Tibial artery (tissue), 4 donors: ENCODE results near the gene NSRP1.
"Not testable (repeated sequence)": the region's sequence is repeated elsewhere in the genome, so short reads cannot be mapped to it uniquely, and the experiment has no call there.

Experiments
- DNase-seq, 2 donors: peaks; one replicate each; pipeline ENCODE4 v3.0.0-alpha.2; 2019
- H3K27ac ChIP-seq, 2 donors: fragments of 200-600 bp; sonication (generic) in 1 of 2; 1 replicate in 1 of 2; 2 replicates in 1 of 2; pipeline ENCODE4 v1.5.1; 2018 to 2019; ENCODE audit warnings: mild to moderate bottlenecking in 1 of 2
- H3K27me3 ChIP-seq, 2 donors: fragments of 200-600 bp; sonication (generic) in 1 of 2; one replicate each; pipeline versions ENCODE4 v1.5.1 to v1.6.0; 2016 to 2019
- H3K36me3 ChIP-seq, 3 donors: fragments of 200-600 bp; sonication (generic) in 2 of 3; one replicate each; pipeline ENCODE4 v1.5.1; 2016 to 2019; ENCODE audit warnings: mild to moderate bottlenecking in 2 of 3
- H3K4me1 ChIP-seq, 4 donors: fragments of 200-600 bp; sonication (generic) in 2 of 4; 1 replicate in 3 of 4; 2 replicates in 1 of 4; pipeline ENCODE4 v1.5.1; 2016 to 2019
- H3K4me3 ChIP-seq, 2 donors: fragments of 200-600 bp; sonication (generic) in 1 of 2; 1 replicate in 1 of 2; 2 replicates in 1 of 2; pipeline ENCODE4 v1.5.1; 2018 to 2019; ENCODE audit warnings: mild to moderate bottlenecking in 2 of 2
- H3K9me3 ChIP-seq, 3 donors: fragments of 200-600 bp; sonication (generic) in 1 of 3; one replicate each; pipeline ENCODE4 v1.5.1; 2016 to 2019
- intact Hi-C: fragments of 100-400 bp; cut with DNase I; formaldehyde crosslinking; loops from one replicate; pipeline ENCODE4 v1.15.0; 2023; ENCODE audit warnings: low total_unique reads
- TF ChIP-seq, protein P1 (sequence below), 2 experiments: fragments of 200-600 bp in 1 of 2; fragments of 450-650 bp in 1 of 2; IDR thresholded peaks; one replicate each; pipeline ENCODE4 v1.5.1; 2017 to 2019; ENCODE audit warnings: antibody characterized with exemption in 2 of 2, mild to moderate bottlenecking in 1 of 2, moderate library complexity in 1 of 2

Gene NSRP1

DNA sequence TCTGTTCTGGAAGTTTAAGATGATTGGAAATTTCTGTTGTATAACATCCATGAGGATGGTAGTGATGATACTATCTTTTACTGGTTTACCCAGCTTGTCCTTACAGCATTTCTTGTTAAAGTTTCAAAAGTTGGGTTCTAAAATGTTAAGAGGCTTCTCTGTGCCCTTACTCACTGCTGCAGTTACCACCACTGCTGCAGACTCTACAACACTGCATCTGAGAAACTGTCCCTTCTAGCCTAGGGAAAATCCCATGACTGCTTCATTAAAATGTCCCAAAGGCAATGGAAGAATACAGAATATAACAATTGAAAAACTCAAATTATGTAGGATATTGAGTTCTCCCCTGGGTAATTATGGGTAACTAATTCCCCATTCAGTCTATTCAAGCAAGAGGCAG, 3.8 kb upstream of the NSRP1 start:
- peaks cover 0 to 4% (median under 1%) of the 10 kb centered on the region in 4 donors for H3K4me1 ChIP-seq
- no peaks in the 10 kb centered on the region for H3K36me3 ChIP-seq
- intact Hi-C loops = no loop called here
- TF ChIP-seq, protein P1, sequence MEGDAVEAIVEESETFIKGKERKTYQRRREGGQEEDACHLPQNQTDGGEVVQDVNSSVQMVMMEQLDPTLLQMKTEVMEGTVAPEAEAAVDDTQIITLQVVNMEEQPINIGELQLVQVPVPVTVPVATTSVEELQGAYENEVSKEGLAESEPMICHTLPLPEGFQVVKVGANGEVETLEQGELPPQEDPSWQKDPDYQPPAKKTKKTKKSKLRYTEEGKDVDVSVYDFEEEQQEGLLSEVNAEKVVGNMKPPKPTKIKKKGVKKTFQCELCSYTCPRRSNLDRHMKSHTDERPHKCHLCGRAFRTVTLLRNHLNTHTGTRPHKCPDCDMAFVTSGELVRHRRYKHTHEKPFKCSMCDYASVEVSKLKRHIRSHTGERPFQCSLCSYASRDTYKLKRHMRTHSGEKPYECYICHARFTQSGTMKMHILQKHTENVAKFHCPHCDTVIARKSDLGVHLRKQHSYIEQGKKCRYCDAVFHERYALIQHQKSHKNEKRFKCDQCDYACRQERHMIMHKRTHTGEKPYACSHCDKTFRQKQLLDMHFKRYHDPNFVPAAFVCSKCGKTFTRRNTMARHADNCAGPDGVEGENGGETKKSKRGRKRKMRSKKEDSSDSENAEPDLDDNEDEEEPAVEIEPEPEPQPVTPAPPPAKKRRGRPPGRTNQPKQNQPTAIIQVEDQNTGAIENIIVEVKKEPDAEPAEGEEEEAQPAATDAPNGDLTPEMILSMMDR (IDR thresholded peaks at IDR 0.05) = no peak
- H3K27ac ChIP-seq = no peak overlapping the region
- H3K27me3 ChIP-seq = peaks cover 0 to 3% of the 10 kb centered on the region in 2 donors
- no peak for DNase-seq
- H3K4me3 ChIP-seq = no peak overlapping the region
- H3K9me3 ChIP-seq = no peaks in the 10 kb centered on the region

DNA sequence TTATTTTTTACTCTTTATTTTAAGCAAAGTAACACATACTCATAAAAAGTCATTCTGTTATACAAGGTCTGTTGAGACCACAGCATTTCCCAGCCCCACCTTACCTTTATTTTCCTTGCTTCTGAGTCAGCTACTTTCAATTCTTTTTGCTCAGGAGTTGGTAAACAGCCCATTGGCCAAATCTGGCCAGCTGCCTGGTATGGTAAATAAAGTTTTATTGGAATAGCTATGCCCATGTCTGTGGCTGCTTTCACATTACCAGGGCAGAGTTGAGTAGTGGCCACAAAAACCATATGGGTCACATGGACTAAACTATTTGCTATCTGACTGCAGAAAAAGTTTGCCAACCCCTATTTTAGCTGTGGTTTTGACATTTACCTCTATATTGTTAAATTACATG, 3.4 kb upstream of the NSRP1 start:
- TF ChIP-seq, protein P1 (IDR thresholded peaks at IDR 0.05) = no peak
- intact Hi-C loops = no loop called here
- DNase-seq = no peak

DNA sequence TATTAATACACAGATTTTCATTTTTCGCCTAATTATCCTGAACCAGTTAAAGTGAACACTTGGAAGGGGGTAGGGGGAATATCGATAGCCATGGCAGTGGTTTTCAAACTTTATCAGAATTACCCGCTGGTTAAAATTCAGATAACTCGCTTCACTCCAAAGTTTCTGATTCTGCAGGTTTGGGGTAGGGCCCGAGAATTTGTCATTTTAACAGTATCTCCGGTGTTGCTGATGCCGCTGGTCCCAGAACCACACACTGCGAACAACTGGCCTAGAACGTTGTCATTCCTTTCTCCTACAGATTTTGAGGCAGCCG, 313 bp upstream of the NSRP1 start:
- H3K36me3 ChIP-seq = peaks cover 0 to 5% (median 3%) of the 10 kb centered on the region in 3 donors
- H3K4me1 ChIP-seq = peaks cover 0 to 36% (median 12%) of the 10 kb centered on the region in 4 donors
- peak overlapping the region; percentile 71 to 81 for H3K4me3 ChIP-seq
- no peaks in the 10 kb centered on the region for H3K27me3 ChIP-seq
- no peaks in the 10 kb centered on the region for H3K9me3 ChIP-seq
- intact Hi-C loops = no loop called here
- DNase-seq = no peak
- TF ChIP-seq, protein P1 (IDR thresholded peaks at IDR 0.05) = no peak
- peak overlapping the region; percentile 96 to 97 for H3K27ac ChIP-seq

More for the DNA sequence above, 3.4 kb upstream of the NSRP1 start:
- Histone ChIP-seq H3K4me1 (peaks cover 0 to 8% (median 5%) of the 10 kb centered on the region in 4 donors), H3K4me3 (no peak overlapping the region), H3K27ac (no peak overlapping the region), H3K9me3 (no peaks in the 10 kb centered on the region), H3K36me3 (no peaks in the 10 kb centered on the region), H3K27me3 (peaks cover 0 to 3% of the 10 kb centered on the region in 2 donors)

DNA sequence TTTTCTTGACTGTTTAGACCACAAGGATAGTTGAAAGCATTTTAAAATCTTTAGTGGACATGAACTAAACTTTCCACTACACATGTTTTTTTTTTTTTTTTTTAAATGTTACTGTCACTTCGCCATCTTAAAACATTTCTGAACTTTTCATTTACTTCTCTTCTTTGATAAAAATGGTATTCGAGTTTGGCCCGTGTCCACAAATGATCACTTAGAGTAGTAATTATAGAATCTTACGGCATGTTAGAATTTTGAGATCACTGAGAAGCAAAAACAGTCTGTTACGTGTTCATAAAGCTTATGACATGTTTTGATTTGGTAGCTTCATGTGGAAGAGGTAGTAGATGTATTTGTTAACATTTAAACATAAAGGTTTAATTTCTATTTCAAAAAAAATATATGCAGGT, 1.1 kb downstream of the NSRP1 start:
- Histone ChIP-seq H3K27me3 (no peaks in the 10 kb centered on the region), H3K4me1 (peaks cover 0 to 36% (median 14%) of the 10 kb centered on the region in 4 donors), H3K36me3 (peaks cover 0 to 10% (median 3%) of the 10 kb centered on the region in 3 donors), H3K9me3 (no peaks in the 10 kb centered on the region), H3K4me3 (peak overlapping the region; percentile 71 to 81), H3K27ac (peak overlapping the region; percentile 96 to 97)
- DNase-seq = no peak
- intact Hi-C loops = no loop called here
- TF ChIP-seq, protein P1 (IDR thresholded peaks at IDR 0.05) = no peak

DNA sequence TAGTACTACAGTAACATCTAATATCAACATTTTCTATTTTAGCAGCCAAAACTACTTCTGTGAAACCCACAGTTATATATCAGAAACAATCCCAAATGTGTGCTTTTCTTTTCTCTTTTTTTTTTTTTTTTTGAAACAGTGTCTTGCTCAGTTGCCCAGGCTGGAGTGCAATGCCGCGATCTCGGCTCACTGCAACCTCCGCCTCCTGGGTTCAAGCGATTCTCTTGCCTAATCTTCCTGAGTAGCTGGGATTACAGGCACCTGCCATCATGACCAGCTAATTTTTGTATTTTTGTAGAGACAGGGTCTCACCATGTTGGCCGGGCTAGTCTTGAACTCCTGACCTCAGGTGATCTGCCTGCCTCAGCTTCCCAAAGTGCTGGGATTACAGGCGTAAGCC, 2.0 kb downstream of the NSRP1 start:
- H3K4me3 ChIP-seq, intact Hi-C loops, H3K27ac ChIP-seq, H3K9me3 ChIP-seq, DNase-seq, H3K27me3 ChIP-seq: not testable (repeated sequence)
- Histone ChIP-seq H3K4me1 (peaks cover 0 to 42% (median 15%) of the 10 kb centered on the region in 4 donors), H3K36me3 (peaks cover 0 to 16% (median 3%) of the 10 kb centered on the region in 3 donors)

DNA sequence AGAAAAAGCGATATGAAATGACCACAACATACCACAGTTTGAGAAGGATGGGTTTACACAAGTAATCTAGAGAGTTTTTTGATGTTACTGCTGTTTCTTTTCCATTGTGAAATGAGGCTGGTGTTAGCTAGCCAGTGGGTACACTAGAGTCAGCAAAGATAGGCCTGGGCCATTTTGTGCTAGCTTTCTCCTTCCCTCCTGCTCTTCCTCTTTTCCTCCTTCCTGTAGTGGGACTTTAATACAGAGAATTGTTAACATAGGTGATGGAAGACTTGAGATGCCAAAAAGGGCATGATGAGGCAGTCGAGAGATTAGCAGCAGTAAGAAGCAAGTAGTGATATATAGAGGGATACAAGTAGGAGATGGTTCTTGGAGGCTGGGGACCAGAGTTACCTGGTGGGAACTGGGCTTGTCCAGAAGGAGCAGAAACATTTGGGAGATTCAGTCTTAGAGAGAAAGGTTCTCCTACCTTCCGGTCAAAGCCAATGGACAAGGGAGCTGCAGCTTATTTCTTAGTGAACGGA, 7.7 kb downstream of the NSRP1 start:
- Histone ChIP-seq H3K4me1 (peaks cover 0 to 34% (median 7%) of the 10 kb centered on the region in 4 donors), H3K27me3 (no peaks in the 10 kb centered on the region), H3K27ac (no peak overlapping the region), H3K4me3 (no peak overlapping the region), H3K36me3 (peaks cover 3 to 44% (median 7%) of the 10 kb centered on the region in 3 donors), H3K9me3 (no peaks in the 10 kb centered on the region)
- TF ChIP-seq, protein P1 (IDR thresholded peaks at IDR 0.05) = no peak
- intact Hi-C loops = no loop called here
- DNase-seq = no peak
